ENCODE results near the gene DEFB119.

- TF ChIP-seq MXI1 (conservative IDR thresholded peaks at IDR 0.05; ENCODE audit: poor library complexity, severe bottlenecking) (no peak), CTCF (IDR thresholded peaks at IDR 0.05; ENCODE audit: poor library complexity, severe bottlenecking) (no peak)
These were observed 34.4 kb downstream of the DEFB119 start for GRCh38 chr20:31355981-31356380.

Measured in neural cell (in vitro differentiated cells).